Stimulated activated CD8-positive, alpha-beta memory T cell treated with anti-CD3 and anti-CD28 coated beads, Interleukin-12 subunit alpha, Interleukin-12 subunit beta, amount 100 ng/mL, for 1 hour (primary cell): ENCODE measurements around the gene C12orf56.
"Not testable (repeated sequence)": the region's sequence is repeated elsewhere in the genome, so short reads cannot be mapped to it uniquely, and the experiment has no call there.

ENCODE experiments used
- DNase-seq: peaks from one replicate; pipeline ENCODE4 v3.0.0-alpha.2; 2020; ENCODE audit warnings: low read depth

Gene C12orf56

DNA sequence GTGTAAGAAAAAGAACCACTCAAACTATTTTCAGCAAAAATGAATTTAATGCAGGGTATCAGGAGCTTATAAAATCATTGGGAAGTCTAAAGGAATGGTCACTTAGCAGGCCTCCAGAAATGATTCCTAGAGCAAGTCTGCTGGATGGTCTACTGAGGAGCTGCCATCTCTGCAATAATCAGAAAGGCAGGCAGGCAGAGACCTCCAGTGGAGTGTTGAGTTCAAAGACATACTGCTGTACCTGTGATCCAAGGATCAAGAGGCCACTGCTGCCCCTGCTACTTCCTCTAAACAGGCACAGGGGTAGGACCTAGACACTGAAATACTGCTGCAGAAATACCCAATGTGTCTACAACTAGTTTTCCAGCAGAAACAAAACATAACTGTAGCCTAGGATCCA lies 154.0 kb downstream of the C12orf56 start:
- DNase-seq = no peak

DNA sequence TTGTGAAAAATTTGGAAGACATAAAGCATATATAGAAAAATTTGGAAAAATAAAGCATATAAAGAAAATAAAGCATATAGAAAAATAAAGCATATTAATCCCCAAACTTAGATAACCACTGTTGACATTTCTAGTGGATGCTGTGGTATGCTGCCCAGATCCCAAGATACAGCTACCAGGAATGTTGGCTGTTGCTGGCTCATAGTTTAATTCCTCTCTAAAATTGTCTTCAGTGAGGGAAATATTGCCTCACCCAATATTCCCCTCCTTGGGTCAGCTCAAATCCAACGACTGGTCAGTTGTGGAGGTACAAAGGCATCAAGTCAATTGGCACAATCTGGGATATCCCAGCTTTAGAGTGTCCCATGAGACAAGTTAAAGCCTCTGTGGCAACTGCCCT lies 158.4 kb downstream of the C12orf56 start:
- DNase-seq = no peak

GRCh38 chr12:64229796-64230195 lies 160.8 kb downstream of the C12orf56 start:
- no peak for DNase-seq

DNA sequence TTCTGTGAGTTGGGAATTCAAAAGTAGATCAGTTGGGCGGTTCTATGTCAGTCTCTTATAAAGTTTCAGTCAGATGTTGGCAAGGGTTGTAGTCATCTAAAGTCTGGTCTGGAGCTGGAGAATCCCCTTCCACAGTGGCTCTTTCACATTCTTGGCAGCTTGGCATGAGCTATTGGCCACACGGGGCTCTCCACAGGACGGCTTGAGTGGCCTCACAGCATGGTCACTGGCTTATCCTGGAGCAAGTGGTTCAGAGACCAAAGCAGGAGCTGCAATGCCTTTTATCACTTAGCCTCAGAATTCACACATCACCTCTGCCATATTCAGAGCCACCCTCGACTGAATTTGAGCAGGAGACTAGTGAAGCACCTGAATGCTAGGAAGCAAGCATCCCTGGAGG lies 161.3 kb downstream of the C12orf56 start:
- DNase-seq = no peak

DNA sequence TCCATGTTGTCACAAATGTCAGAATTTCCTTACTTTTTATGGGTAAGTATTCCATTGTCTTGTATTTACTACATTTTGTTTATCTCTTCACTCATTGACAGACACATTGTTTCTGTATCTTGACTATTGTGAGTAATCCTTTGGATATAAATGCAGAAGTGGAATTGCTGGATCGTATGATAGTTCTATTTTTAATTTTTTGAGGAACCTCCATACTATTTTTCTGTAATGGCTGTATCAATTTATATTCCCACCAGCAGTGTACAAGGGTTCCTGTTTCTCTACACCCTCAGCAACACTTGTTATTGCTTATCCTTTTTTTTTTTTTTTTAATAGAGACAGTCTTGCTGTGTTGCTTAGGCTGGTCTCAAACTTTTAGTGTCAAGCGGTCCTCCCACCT lies 164.9 kb downstream of the C12orf56 start:
- no peak for DNase-seq

DNA sequence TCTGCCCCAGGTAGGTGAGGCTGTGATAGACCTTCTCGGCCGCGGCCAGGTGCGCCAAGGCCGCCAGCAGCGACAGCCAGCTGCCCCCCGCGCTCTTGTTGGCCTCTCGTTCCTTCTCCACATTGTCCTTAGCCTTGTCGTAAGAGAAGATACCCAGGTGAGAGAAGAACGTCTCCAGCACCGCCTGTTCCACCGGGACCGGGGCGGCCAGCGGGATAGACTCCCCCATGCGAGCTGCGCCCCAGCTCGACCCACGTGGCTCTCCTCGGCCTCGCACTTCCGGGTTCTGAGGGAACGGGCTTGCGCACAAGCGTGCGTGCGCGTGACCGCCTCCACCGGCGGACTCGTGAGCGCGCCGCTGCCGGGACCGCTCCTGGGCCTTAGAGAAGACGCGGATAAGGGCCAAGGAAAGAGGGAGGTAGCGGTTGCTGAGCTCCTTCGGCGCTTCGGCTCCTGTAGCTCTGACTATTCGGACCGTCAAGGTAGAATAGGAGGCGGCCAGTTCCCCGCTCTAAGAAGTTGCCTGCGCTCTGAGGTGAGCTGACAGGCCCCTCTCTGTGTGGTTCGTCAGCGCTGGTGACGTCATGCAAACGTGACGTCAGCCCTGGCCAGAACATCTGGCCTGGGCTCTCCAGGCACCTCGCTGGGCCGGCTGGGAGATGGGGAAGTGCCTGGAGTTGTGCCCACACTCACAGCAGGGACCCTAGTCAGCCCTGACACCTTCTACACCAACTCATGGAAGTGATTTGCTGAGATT lies 168.4 kb downstream of the C12orf56 start, which contains the start of gene KICS2:
TSS of gene KICS2 (minus strand) at position 288 of the 757 bp plus-strand sequence. CDS start at position 229, 59 bp downstream.
- DNase-seq = peak; percentile 81

DNA sequence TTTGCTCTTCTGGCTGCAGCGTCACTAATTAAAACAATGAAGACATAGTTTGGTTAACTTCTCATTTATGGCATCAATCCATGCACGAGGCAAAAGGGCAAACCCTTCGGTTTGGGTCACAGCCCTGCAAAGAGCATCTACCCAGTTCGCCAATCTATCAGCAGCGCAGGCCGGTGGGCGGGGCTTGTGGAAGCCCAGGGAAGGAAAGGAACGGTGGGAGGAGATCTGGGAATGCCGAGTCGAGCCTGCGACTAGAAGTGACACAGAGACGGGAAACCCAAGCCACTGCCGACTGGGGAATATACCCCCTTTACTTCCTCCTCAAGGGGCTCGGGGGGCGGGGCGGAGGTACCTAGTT lies 168.9 kb downstream of the C12orf56 start:
- DNase-seq = peak; percentile 20

DNA sequence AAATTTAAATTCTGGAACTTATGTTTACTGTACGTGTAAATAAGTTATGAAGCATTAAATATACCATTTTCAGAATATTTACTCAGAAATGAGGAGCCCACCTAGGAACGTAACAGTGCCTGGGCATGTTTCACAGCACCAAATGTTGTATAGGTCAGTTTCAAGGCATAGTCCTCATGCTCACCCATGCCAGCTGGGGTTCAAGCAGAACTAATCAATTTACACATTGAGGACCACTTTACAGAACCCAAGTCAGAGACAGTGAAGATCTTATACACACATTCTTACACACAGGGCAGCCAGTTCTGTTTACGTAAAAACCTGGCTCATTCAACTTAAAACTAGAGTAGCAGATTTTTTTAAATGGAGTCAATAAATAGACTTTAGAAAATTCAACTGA lies 170.5 kb downstream of the C12orf56 start:
- DNase-seq = no peak

DNA sequence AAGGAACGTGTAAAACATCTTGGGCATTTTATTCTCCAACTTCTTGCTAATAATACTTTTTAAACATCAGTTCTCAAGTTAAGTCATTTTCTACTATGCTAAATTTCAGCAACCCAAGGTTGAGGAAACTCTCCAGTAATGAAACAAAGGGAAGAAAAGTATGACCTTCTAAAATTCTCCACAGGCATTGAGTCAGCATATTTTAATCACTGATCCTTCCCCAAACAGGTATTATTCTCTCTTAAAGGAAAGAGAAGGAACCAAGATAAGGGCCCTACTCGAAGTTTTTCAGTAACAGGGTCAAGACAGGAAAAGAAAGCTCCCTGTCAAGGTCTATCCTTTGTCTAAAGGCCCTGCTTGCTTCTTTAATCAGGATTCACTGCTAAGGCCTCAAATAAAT lies 171.4 kb downstream of the C12orf56 start:
- DNase-seq = no peak

DNA sequence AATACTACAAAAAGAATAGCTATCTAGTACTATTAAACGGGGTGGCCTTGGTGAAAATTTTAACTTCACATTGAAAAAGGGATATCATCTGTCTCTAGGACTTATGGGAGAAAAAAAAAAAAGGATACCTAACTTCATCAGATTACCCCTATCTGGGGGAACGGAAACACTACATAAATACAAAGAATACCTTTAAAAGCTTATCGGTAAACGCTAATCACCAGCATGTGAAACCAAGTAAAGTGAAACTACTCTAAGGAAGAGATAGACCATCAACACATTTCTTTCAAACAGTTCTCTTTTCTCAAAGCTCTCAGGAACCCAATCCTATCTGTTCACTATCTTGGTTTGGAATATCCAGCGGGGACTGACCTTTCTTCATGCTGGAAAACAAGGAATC lies 172.0 kb downstream of the C12orf56 start:
- no peak for DNase-seq

- not testable (repeated sequence) for DNase-seq
Measured at GRCh38 chr12:64217643-64218042, 172.9 kb downstream of the C12orf56 start.

GRCh38 chr12:64216239-64216638 lies 174.3 kb downstream of the C12orf56 start:
- DNase-seq = no peak
